ENCODE results near the gene SCYL2. TPM values are rescaled to one million over a fixed set of nuclear protein-coding genes. Genes with fewer than 3 reads are reported as not detected.

SCYL2 gene
- total and polyA plus RNA-seq, 10 of the 15 experiments (the other 5 are each of a cell fraction or from before 2014, with no cell fraction given) = 5.4 to 34.3 (median 26.9) TPM

GRCh38 chr12:100279607-100280244 is 12.7 kb downstream of the SCYL2 start:
- in situ Hi-C loops (cut with MboI) = no loop called here
- no peak overlapping the region for H3K27ac ChIP-seq (ENCODE audit: control insufficient read depth, insufficient read depth)
- no peaks in the 10 kb centered on the region for H4K20me1 ChIP-seq (ENCODE audit: control insufficient read depth, insufficient read depth)
- TF ChIP-seq ETV6 (conservative IDR thresholded peaks at IDR 0.05 in 1 of 2, IDR thresholded peaks at IDR 0.05 in 1 of 2; ENCODE audit: borderline replicate concordance in 1 of 2, low read depth in 1 of 2) = no peak
- no peak for TF ChIP-seq PBX3 (IDR thresholded peaks at IDR 0.05; ENCODE audit: insufficient replicate concordance, low read depth, low read length)
- TF ChIP-seq PAX5 (IDR thresholded peaks at IDR 0.05; ENCODE audit: borderline replicate concordance, low read depth, low read length) = no peak
- no peak for TF ChIP-seq MAX (IDR thresholded peaks at IDR 0.05; ENCODE audit: low read depth, low read length)
- TF ChIP-seq ZBTB33 (IDR thresholded peaks at IDR 0.05) = no peak
- no peak for TF ChIP-seq YBX1 (IDR thresholded peaks at IDR 0.05)
- no peak for TF ChIP-seq ZNF592 (IDR thresholded peaks at IDR 0.05)
- no peak for TF ChIP-seq ZNF274 (IDR thresholded peaks at IDR 0.05; ENCODE audit: insufficient read depth, insufficient read length)
- no peak for TF ChIP-seq MYC (IDR thresholded peaks at IDR 0.05; ENCODE audit: insufficient read depth, insufficient read length, insufficient replicate concordance, low read length, severe bottlenecking)
- TF ChIP-seq STAT1 (conservative IDR thresholded peaks at IDR 0.05) = no peak
- no peak for TF ChIP-seq TARDBP (IDR thresholded peaks at IDR 0.05; ENCODE audit: borderline replicate concordance)
- intact Hi-C loops (cut with micrococcal nuclease; ENCODE audit: unreplicated experiment) = no loop called here
- ChIA-PET SMC1A (ENCODE audit: uncharacterized antibody, unreplicated experiment) (interaction anchor here (0.9 to 4.6 kb wide), 4 partner anchors 9 to 59 kb away, joined by 3 to 16 read pairs (median 4); partner anchors contain the start of genes DEPDC4 and SCYL2), POLR2A (interaction anchor here (0.7 kb wide), 1 partner anchor 12 kb away, joined by 3 read pairs; no protein-coding TSS in a partner anchor), RAD21 (ENCODE audit: unreplicated experiment) (no interaction called here), CTCF (interaction anchor here (1.0 kb wide), 1 partner anchor 9 kb away, joined by 3 read pairs; no protein-coding TSS in a partner anchor)
- H3K27me3 ChIP-seq (replicated peaks in 1 of 2; ENCODE audit: control insufficient read depth in 2 of 2, insufficient read depth in 2 of 2, low read length in 1 of 2) = no peaks in the 10 kb centered on the region
- no peak overlapping the region for H3K9ac ChIP-seq (ENCODE audit: control insufficient read depth, insufficient read depth, low read length)
- no peak overlapping the region for H2AFZ ChIP-seq (ENCODE audit: control insufficient read depth, low read depth, low read length)
- H3K36me3 ChIP-seq (ENCODE audit: control insufficient read depth in 2 of 2, insufficient read depth in 2 of 2, low read length in 1 of 2) = no peaks in the 10 kb centered on the region; a peak in 2 of 4 replicates
- H3K9me3 ChIP-seq (replicated peaks; ENCODE audit: control insufficient read depth, insufficient read depth, low read length) = no peaks in the 10 kb centered on the region; the same call in 2 of the 3 replicates
- DNase-seq (ENCODE audit: low read depth, low spot score) = no peak
- no TSS peak for BruUV-seq (replicated peaks)
- 100% methylated on average over 1 of the region's 1 CpG for WGBS (ENCODE audit: insufficient coverage, insufficient replicate concordance, low lambda C conversion rate, missing lambda C conversion rate)
- H3K4me2 ChIP-seq (ENCODE audit: control insufficient read depth, insufficient read depth) = no peak overlapping the region
- no peak overlapping the region for H3K4me3 ChIP-seq
- peak; percentile 34 for ATAC-seq
- peaks cover 40% of the 10 kb centered on the region for H3K79me2 ChIP-seq (ENCODE audit: control insufficient read depth, insufficient read depth, low read length)
- FAIRE-seq = no peak
- no peaks in the 10 kb centered on the region for H3K4me1 ChIP-seq (ENCODE audit: control insufficient read depth, insufficient read depth, low read length)

Data from GM12878 (cell line).